CD4-positive, alpha-beta T cell (primary cell): ENCODE measurements around the gene PIK3C2G. TPM values are rescaled to one million over a fixed set of nuclear protein-coding genes. Genes with fewer than 3 reads are reported as not detected.

Source experiments
- ATAC-seq: fragments of 200-7000 bp; cut with Tn5 transposase; one replicate; pipeline ENCODE4 v1.10.0; 2022; ENCODE audit warnings: mild to moderate bottlenecking; ENCODE audit not compliant: poor library complexity
- CTCF ChIA-PET: fragments of 350-600 bp; sonication (Branson Sonifier 250); formaldehyde crosslinking; loops from one replicate; lab custom pipeline; 2021; ENCODE audit warnings: antibody characterized with exemption, inconsistent platforms; lab: Charles Lee
- POLR2A ChIA-PET: fragments of 350-600 bp; sonication (Branson Sonifier 250); formaldehyde crosslinking; loops from one replicate; lab custom pipeline; 2021; ENCODE audit warnings: antibody characterized with exemption, inconsistent platforms; lab: Charles Lee
- DNase-seq, 14 experiments: peaks; one replicate each; pipeline ENCODE4 v3.0.0-alpha.2; 2013 to 2020; ENCODE audit warnings: mixed read lengths in 2 of 14
- H3K27ac ChIP-seq, 2 donors: one replicate each; pipeline versions ENCODE4 v1.5.1 to v1.7.0; 2013; ENCODE audit warnings: low read length in 2 of 2, low read depth in 1 of 2, mild to moderate bottlenecking in 1 of 2
- H3K27me3 ChIP-seq, 2 experiments: 1 replicate in 1 of 2; 2 replicates in 1 of 2; pipeline versions ENCODE4 v1.6.1 to v1.7.0; 2013; ENCODE audit warnings: low read length in 2 of 2, control low read depth in 1 of 2, mild to moderate bottlenecking in 1 of 2, moderate library complexity in 1 of 2; ENCODE audit not compliant: insufficient read depth in 2 of 2, control insufficient read depth in 1 of 2
- H3K36me3 ChIP-seq: one replicate; pipeline ENCODE4 v1.6.1; 2013; ENCODE audit warnings: low read length, control low read depth; ENCODE audit not compliant: insufficient read depth
- H3K4me1 ChIP-seq: one replicate; pipeline ENCODE4 v1.6.1; 2013; ENCODE audit warnings: low read length, control low read depth; ENCODE audit not compliant: insufficient read depth
- H3K4me3 ChIP-seq: one replicate; pipeline ENCODE4 v1.5.1; 2013; ENCODE audit warnings: mild to moderate bottlenecking, low read length, moderate library complexity
- H3K9me3 ChIP-seq, 2 experiments: 1 replicate in 1 of 2; 2 replicates in 1 of 2; pipeline versions ENCODE4 v1.6.1 to v1.7.0; 2013; ENCODE audit warnings: low read length in 2 of 2, mild to moderate bottlenecking in 2 of 2, control low read depth in 1 of 2, moderate library complexity in 1 of 2; ENCODE audit not compliant: control insufficient read depth in 1 of 2, insufficient read depth in 1 of 2
- H3K27ac Mint-ChIP-seq: one replicate; pipeline ENCODE4 v1.8.0; 2020; ENCODE audit warnings: mixed read lengths
- H3K27me3 Mint-ChIP-seq: one replicate; pipeline ENCODE4 v1.8.0; 2021; ENCODE audit warnings: mixed read lengths
- H3K36me3 Mint-ChIP-seq: one replicate; pipeline ENCODE4 v1.8.0; 2021; ENCODE audit warnings: low read depth, mixed read lengths
- H3K4me1 Mint-ChIP-seq: one replicate; pipeline ENCODE4 v1.8.0; 2021; ENCODE audit warnings: low read depth, mixed read lengths
- H3K4me3 Mint-ChIP-seq: one replicate; pipeline ENCODE4 v1.8.0; 2020; ENCODE audit warnings: mild to moderate bottlenecking, mixed read lengths
- H3K9me3 Mint-ChIP-seq: one replicate; pipeline ENCODE4 v1.8.0; 2020; ENCODE audit warnings: mixed read lengths
- CTCF ChIP-seq: fragments of 200-600 bp; IDR thresholded peaks from one replicate; pipeline ENCODE4 v1.8.0; 2022; ENCODE audit warnings: antibody characterized with exemption, mild to moderate bottlenecking
- intact Hi-C, 2 experiments: fragments of 100-400 bp; cut with DNase I in 1 of 2; cut with micrococcal nuclease in 1 of 2; formaldehyde crosslinking; loops; one replicate each; pipeline versions ENCODE4 v1.15.1 to v1.9.0; 2023 to 2025; cut with DNase I, micrococcal nuclease
- total RNA-seq, 174 experiments: library from RNA in 2 of 174; stranded (reverse) in 2 of 174; gene quantifications; one replicate each; pipeline ENCODE4 v1.2.3 and lab custom pipeline; 2021 to 2026

PIK3C2G gene
- total RNA-seq, 2 experiments from 2014 or later = not detected

- Histone ChIP-seq H3K27me3 (no peaks in the 10 kb centered on the region), H3K36me3 (no peaks in the 10 kb centered on the region), H3K4me3 (no peak overlapping the region), H3K9me3 (peaks cover 5 to 7% of the 10 kb centered on the region in 2 experiments), H3K27ac (no peak overlapping the region), H3K4me1 (no peaks in the 10 kb centered on the region)
- Mint-ChIP-seq H3K27ac (no peak overlapping the region), H3K4me1 (no peaks in the 10 kb centered on the region), H3K27me3 (no peaks in the 10 kb centered on the region), H3K4me3 (no peak overlapping the region), H3K36me3 (no peaks in the 10 kb centered on the region), H3K9me3 (peaks cover 19% of the 10 kb centered on the region)
- intact Hi-C loops = no loop called here
- ATAC-seq (no peak), DNase-seq (no peak)
- no peak for TF ChIP-seq CTCF
- ChIA-PET CTCF (no interaction called here), POLR2A (no interaction called here)
These were observed 397.5 kb downstream of the PIK3C2G start for GRCh38 chr12:18658829-18659228.

- no peaks in the 10 kb centered on the region for H3K36me3 Mint-ChIP-seq
- no peaks in the 10 kb centered on the region for H3K4me1 Mint-ChIP-seq
- CTCF ChIA-PET = no interaction called here
- Histone ChIP-seq H3K36me3 (no peaks in the 10 kb centered on the region), H3K27me3 (no peaks in the 10 kb centered on the region), H3K27ac (no peak overlapping the region), H3K4me1 (no peaks in the 10 kb centered on the region), H3K9me3 (no peaks in the 10 kb centered on the region), H3K4me3 (no peak overlapping the region)
- TF ChIP-seq CTCF = no peak
- DNase-seq (no peak), ATAC-seq (no peak)
- no peaks in the 10 kb centered on the region for H3K27me3 Mint-ChIP-seq
- intact Hi-C loops = no loop called here
- H3K9me3 Mint-ChIP-seq = peaks cover 4% of the 10 kb centered on the region
- H3K4me3 Mint-ChIP-seq = no peak overlapping the region
- H3K27ac Mint-ChIP-seq = no peak overlapping the region
- POLR2A ChIA-PET = no interaction called here
These were observed 414.8 kb downstream of the PIK3C2G start for GRCh38 chr12:18676141-18676540.

- no peaks in the 10 kb centered on the region for H3K9me3 ChIP-seq
- no peaks in the 10 kb centered on the region for H3K27me3 ChIP-seq
- Mint-ChIP-seq H3K4me3 (no peak overlapping the region), H3K36me3 (no peaks in the 10 kb centered on the region), H3K27ac (no peak overlapping the region), H3K27me3 (no peaks in the 10 kb centered on the region), H3K4me1 (no peaks in the 10 kb centered on the region), H3K9me3 (peaks cover 4% of the 10 kb centered on the region)
- intact Hi-C loops = no loop called here
- ChIA-PET POLR2A (no interaction called here), CTCF (no interaction called here)
- no peak overlapping the region for H3K27ac ChIP-seq
- no peak overlapping the region for H3K4me3 ChIP-seq
- no peaks in the 10 kb centered on the region for H3K4me1 ChIP-seq
- no peaks in the 10 kb centered on the region for H3K36me3 ChIP-seq
- ATAC-seq (no peak), DNase-seq (no peak)
- no peak for TF ChIP-seq CTCF
These were observed 415.8 kb downstream of the PIK3C2G start for GRCh38 chr12:18676996-18677588.
